Lung (tissue), 12 donors: Measurements from ENCODE around the gene ZDHHC11. TPM values are rescaled to one million over a fixed set of nuclear protein-coding genes. Genes with fewer than 3 reads are reported as not detected.
"Not testable (repeated sequence)": the region's sequence is repeated elsewhere in the genome, so short reads cannot be mapped to it uniquely, and the experiment has no call there.

Experiments
- ATAC-seq: fragments of 200-7000 bp; cut with Tn5 transposase; one replicate; pipeline ENCODE4 v1.9.1; 2020; ENCODE audit warnings: moderate number of reproducible peaks; ENCODE audit not compliant: insufficient read depth, low FRiP score
- DNase-seq, 3 donors: peaks; one replicate each; pipeline ENCODE4 v3.0.0-alpha.2; 2013 to 2017
- H3K27ac ChIP-seq, 2 donors: one replicate each; pipeline ENCODE4 v1.5.1; 2013; ENCODE audit warnings: mild to moderate bottlenecking in 2 of 2, moderate library complexity in 2 of 2, control low read depth in 1 of 2, inconsistent platforms in 1 of 2, low read depth in 1 of 2, low read length in 1 of 2
- H3K27me3 ChIP-seq, 3 donors: one replicate each; pipeline ENCODE4 v1.5.1; 2013; ENCODE audit warnings: low read length in 2 of 3; ENCODE audit not compliant: control insufficient read depth in 3 of 3, insufficient read depth in 3 of 3
- H3K36me3 ChIP-seq, 4 donors: one replicate each; pipeline ENCODE4 v1.5.1; 2013; ENCODE audit warnings: low read length in 4 of 4, mild to moderate bottlenecking in 1 of 4, moderate library complexity in 1 of 4; ENCODE audit not compliant: control insufficient read depth in 4 of 4, insufficient read depth in 4 of 4
- H3K4me1 ChIP-seq, 5 donors: one replicate each; pipeline ENCODE4 v1.5.1; 2013; ENCODE audit warnings: low read length in 5 of 5, mild to moderate bottlenecking in 2 of 5, moderate library complexity in 1 of 5; ENCODE audit not compliant: control insufficient read depth in 5 of 5, insufficient read depth in 5 of 5
- H3K4me3 ChIP-seq: one replicate; pipeline ENCODE4 v1.5.1; 2013; ENCODE audit warnings: mild to moderate bottlenecking, control low read depth, moderate library complexity
- H3K9ac ChIP-seq, 2 donors: one replicate each; pipeline ENCODE4 v1.5.1; 2013; ENCODE audit warnings: low read length in 2 of 2, control low read depth in 1 of 2; ENCODE audit not compliant: insufficient read depth in 1 of 2
- H3K9me3 ChIP-seq, 4 donors: one replicate each; pipeline ENCODE4 v1.5.1; 2013; ENCODE audit warnings: low read length in 3 of 4, mild to moderate bottlenecking in 1 of 4, moderate library complexity in 1 of 4; ENCODE audit not compliant: control insufficient read depth in 4 of 4, insufficient read depth in 3 of 4
- CTCF ChIP-seq: IDR thresholded peaks from 2 replicates; pipeline ENCODE4 v1.5.1; 2012; ENCODE audit warnings: mild to moderate bottlenecking; ENCODE audit errors: control extremely low read depth, extremely low read depth
- WGBS, 2 donors: extraction: QIAGEN DNeasy Blood & Tissue Kit; methylation state at CpG; one replicate each; pipeline ENCODE4 v1.1.7; 2013; 5-methylcytosine and 5-hydroxymethylcytosine counted together
- polyA plus RNA-seq, 2 donors: library from polyadenylated mRNA; stranded (reverse); fragments of 200-250 nt; gene quantifications; one replicate each; pipeline ENCODE4 v1.2.1, GENCODE V29; 2013
- total RNA-seq, 2 donors: library from RNA; depleted of rRNA in 1 of 2; stranded (reverse); fragments of >200 nt in 1 of 2; gene quantifications; one replicate each; pipeline ENCODE4 v1.2.1, GENCODE V29; 2014 to 2021
- donor health status: control.
- donor health status: control.
- donor health status: Bipolar disorder and iron deficiency.
- donor health status: healthy.
- donor health status: DM: yes; HTN: yes; CAD: no.

Gene ZDHHC11
- total and polyA plus RNA-seq, 4 donors = 6.8 to 110 (median 20.5) TPM

- Histone ChIP-seq H3K4me1 (peaks cover 0 to 5% (median 0%) of the 10 kb centered on the region in 5 donors), H3K36me3 (peaks cover 26 to 65% (median 39%) of the 10 kb centered on the region in 4 donors), H3K27me3 (no peaks in the 10 kb centered on the region), H3K9ac (no peak overlapping the region), H3K27ac (no peak overlapping the region), H3K4me3 (no peak overlapping the region), H3K9me3 (peaks cover 0 to 5% (median 0%) of the 10 kb centered on the region in 4 donors)
- ATAC-seq = no peak
- 95 to 97% methylated on average over 12 of the region's 12 CpGs for WGBS, 2 donors
- no peak for TF ChIP-seq CTCF
- no peak for DNase-seq
Measured at GRCh38 chr5:881551-881935, 30.8 kb upstream of the ZDHHC11 start.

DNA sequence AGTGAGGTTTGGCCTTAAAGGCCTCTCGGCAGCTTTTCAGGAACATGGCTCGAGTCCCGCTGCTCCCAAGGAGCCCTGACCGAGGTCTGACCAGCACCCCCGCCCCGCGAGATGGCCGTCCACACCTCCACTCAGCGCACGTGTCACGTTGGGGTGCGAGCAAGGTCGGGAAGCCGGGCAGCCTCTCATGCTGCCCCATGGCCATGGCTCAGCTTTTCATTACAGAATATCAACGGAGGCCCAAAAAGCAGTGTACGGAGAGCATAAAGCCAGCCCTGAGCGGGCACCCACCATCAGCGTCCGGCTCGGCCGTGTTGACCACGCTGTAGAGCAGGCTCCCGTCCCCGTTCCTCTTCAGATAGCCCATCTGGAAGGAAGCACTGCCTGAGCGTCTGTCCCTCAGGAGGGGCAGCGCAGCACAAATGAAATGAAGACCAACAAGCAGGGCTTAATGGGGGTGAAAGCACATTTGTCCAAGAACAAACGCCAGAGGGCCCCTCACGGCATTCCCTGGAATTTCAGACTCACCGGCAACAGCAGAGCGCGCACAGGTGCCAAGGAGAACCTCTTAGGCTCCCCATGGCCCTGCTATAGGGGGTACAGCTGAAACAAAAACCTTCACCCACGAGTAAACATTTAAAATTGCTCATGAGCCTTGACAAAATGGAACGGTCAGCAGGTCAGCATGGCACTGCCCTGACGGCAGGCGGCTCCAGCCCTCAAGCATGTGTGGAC is 30.2 kb upstream of the ZDHHC11 start:
- 96 to 97% methylated on average over 35 of the region's 35 CpGs for WGBS, 2 donors
- Histone ChIP-seq H3K9me3 (peaks cover 0 to 5% (median 0%) of the 10 kb centered on the region in 4 donors), H3K36me3 (peaks cover 25 to 65% (median 35%) of the 10 kb centered on the region in 4 donors), H3K27me3 (no peaks in the 10 kb centered on the region), H3K9ac (no peak overlapping the region), H3K27ac (no peak overlapping the region), H3K4me3 (no peak overlapping the region), H3K4me1 (peaks cover 0 to 5% (median 0%) of the 10 kb centered on the region in 5 donors)
- no peak for TF ChIP-seq CTCF
- ATAC-seq = no peak
- no peak for DNase-seq

DNA sequence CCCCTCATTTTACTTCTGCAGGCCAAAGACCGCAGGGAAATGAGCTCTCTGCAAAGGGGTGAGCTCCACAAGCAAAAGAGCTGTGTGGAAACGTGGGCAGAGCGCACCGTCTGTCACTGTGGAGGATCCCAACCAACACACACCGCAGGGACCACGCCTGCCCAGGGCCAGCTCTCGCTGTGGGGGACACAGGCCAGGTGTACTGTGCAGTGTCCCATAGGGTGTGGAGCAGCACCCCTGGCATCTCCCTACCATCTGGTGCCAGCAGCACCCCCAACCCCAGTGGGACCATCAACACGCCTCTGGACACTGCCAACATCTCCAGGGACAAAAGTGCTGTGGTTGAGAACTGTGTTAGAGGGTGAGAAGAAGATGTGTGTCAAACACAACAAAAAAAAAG is 27.9 kb upstream of the ZDHHC11 start:
- H3K4me1 ChIP-seq, H3K9ac ChIP-seq, DNase-seq, H3K9me3 ChIP-seq, ATAC-seq, H3K27ac ChIP-seq, H3K4me3 ChIP-seq, H3K27me3 ChIP-seq: not testable (repeated sequence)
- WGBS, 2 donors = no CpG with 5 or more reads among the region's 8 CpGs
- peaks cover 31 to 58% (median 36%) of the 10 kb centered on the region in 4 donors for H3K36me3 ChIP-seq

- ATAC-seq = no peak
- no peak overlapping the region for H3K9ac ChIP-seq
- H3K36me3 ChIP-seq = peaks cover 25 to 57% (median 35%) of the 10 kb centered on the region in 4 donors
Measured at GRCh38 chr5:878125-878524, 27.3 kb upstream of the ZDHHC11 start.

More at GRCh38 chr5:878125-878524, 27.3 kb upstream of the ZDHHC11 start:
- TF ChIP-seq CTCF = no peak
- Histone ChIP-seq H3K9me3 (peaks cover 0 to 5% (median 0%) of the 10 kb centered on the region in 4 donors), H3K4me3 (no peak overlapping the region), H3K4me1 (peaks cover 0 to 3% (median 0%) of the 10 kb centered on the region in 5 donors), H3K27me3 (no peaks in the 10 kb centered on the region), H3K27ac (no peak overlapping the region)
- 96 to 97% methylated on average over 15 of the region's 15 CpGs for WGBS, 2 donors
- DNase-seq = no peak
